Chondrocyte (in vitro differentiated cells): ENCODE data around the gene ANTXR2. TPM values are rescaled to one million over a fixed set of nuclear protein-coding genes. Genes with fewer than 3 reads are reported as not detected.

Experiments used
- DNase-seq: peaks from one replicate; pipeline ENCODE4 v3.0.0; 2021; ENCODE audit warnings: mixed read lengths, low spot score
- H3K27ac Mint-ChIP-seq: one replicate; pipeline ENCODE4 v1.8.0; 2021; ENCODE audit warnings: mild to moderate bottlenecking, moderate library complexity, mixed read lengths; ENCODE audit not compliant: unreplicated experiment
- H3K27me3 Mint-ChIP-seq: 2 replicates; pipeline ENCODE4 v1.8.0; 2021; ENCODE audit warnings: low read depth, mixed read lengths
- H3K36me3 Mint-ChIP-seq: 2 replicates; pipeline ENCODE4 v1.8.0; 2021; ENCODE audit warnings: low read depth, mixed read lengths
- H3K4me1 Mint-ChIP-seq: 2 replicates; pipeline ENCODE4 v1.8.0; 2021; ENCODE audit warnings: low read depth, mild to moderate bottlenecking, mixed read lengths
- H3K4me3 Mint-ChIP-seq: one replicate; pipeline ENCODE4 v1.8.0; 2021; ENCODE audit warnings: mild to moderate bottlenecking, moderate library complexity, mixed read lengths; ENCODE audit not compliant: unreplicated experiment
- H3K9me3 Mint-ChIP-seq: 2 replicates; pipeline ENCODE4 v1.8.0; 2021; ENCODE audit warnings: low read depth, mixed read lengths
- total RNA-seq: library from RNA; stranded (reverse); gene quantifications from 3 replicates; pipeline ENCODE4 v1.2.1, GENCODE V29; 2021
- TF ChIP-seq, protein P1 (sequence below): fragments of 200-600 bp; sonication (generic); IDR thresholded peaks from 2 replicates; pipeline ENCODE4 v1.5.0; 2021; ENCODE audit warnings: antibody characterized with exemption, mild to moderate bottlenecking, moderate library complexity

Gene ANTXR2
- total RNA-seq, 1 donor from 2014 or later = 32.1 TPM

DNA sequence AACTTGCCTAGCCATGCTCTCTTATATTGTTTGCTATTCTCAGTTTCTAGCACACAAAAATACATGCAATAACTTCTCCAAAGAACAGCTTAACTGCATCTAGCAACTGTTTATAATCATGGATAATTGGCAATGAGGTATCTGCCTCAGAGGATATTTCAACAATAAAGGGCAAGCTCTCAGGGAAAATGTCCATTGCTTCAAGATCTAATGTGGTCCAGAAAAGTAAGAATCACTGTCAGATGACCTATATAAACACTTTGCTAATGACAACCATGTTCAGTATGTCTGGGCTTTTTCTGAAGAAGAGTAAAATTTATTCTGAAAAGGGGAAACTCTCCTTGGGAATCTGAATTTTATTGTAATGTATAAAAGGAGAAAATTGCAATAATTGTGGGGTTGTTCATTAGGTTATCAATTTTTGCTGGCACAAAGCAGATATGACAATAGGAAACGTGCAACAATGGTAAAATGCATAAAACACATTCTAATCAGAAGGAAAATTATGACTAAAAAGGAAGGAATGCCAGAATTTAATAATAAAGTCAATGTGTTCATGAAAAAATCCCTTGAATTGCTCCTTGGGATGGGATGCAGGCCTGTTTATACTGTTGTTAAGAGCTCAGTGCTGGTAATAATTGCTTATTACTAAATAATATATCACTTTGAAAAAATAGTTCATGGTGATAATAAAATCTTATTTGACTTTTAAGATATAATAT, 90.3 kb downstream of the ANTXR2 start:
- TF ChIP-seq, protein P1, sequence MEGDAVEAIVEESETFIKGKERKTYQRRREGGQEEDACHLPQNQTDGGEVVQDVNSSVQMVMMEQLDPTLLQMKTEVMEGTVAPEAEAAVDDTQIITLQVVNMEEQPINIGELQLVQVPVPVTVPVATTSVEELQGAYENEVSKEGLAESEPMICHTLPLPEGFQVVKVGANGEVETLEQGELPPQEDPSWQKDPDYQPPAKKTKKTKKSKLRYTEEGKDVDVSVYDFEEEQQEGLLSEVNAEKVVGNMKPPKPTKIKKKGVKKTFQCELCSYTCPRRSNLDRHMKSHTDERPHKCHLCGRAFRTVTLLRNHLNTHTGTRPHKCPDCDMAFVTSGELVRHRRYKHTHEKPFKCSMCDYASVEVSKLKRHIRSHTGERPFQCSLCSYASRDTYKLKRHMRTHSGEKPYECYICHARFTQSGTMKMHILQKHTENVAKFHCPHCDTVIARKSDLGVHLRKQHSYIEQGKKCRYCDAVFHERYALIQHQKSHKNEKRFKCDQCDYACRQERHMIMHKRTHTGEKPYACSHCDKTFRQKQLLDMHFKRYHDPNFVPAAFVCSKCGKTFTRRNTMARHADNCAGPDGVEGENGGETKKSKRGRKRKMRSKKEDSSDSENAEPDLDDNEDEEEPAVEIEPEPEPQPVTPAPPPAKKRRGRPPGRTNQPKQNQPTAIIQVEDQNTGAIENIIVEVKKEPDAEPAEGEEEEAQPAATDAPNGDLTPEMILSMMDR = no peak
- no peak overlapping the region for H3K4me3 Mint-ChIP-seq
- peaks cover 3% of the 10 kb centered on the region for H3K36me3 Mint-ChIP-seq
- H3K27ac Mint-ChIP-seq = no peak overlapping the region
- H3K27me3 Mint-ChIP-seq = no peaks in the 10 kb centered on the region
- no peaks in the 10 kb centered on the region for H3K9me3 Mint-ChIP-seq
- H3K4me1 Mint-ChIP-seq = no peaks in the 10 kb centered on the region
- DNase-seq = no peak

DNA sequence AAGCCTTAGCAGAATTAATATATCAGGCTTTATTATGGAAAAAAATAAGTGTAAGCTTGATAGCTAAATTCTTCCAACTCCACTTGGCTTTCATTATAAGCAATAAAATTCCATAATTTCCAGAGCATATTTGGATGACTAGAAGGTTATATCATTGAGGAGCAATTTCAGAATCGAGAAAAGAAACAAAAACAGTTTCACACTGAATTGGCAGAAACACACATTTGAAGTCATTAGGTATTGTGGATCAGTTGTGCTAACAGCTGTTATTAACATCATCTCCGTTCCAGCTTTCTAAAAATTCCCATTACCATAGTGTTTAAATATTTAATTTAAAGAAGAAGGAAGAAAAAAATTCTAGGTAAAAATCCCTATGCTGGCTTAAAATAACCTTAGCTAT, 92.6 kb downstream of the ANTXR2 start:
- Mint-ChIP-seq H3K4me1 (no peaks in the 10 kb centered on the region), H3K9me3 (no peaks in the 10 kb centered on the region), H3K4me3 (no peak overlapping the region), H3K27me3 (no peaks in the 10 kb centered on the region), H3K36me3 (peaks cover 10% of the 10 kb centered on the region), H3K27ac (no peak overlapping the region)
- TF ChIP-seq, protein P1 = no peak
- DNase-seq = no peak

DNA sequence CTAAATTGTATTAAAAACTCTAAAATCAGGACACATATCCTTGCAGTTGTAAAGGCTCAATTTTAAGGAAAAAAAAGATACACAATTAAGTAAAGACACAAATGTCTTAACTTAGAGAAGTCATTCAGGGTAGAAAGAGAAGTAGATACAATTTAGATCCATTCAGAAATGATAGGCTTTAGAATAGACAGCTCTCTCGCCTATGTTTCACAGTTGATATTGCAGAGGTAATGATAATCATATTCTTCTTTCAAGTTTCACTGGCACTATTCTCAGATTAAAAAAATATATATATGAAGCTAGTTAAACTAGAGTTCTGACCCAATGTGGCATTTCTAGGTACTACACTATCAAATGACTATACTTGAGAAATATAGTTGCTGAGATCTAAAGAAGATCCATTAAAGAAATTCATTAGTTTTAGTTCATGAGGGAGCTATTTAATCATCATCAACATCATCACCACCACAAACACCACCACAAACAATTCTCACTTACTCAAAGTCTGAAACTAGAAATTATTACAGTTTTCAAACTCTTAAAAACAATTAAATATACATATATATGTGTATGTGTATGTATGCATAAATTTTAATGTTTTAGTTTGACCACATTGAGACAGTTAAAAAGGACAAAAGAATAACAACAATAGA, 93.1 kb downstream of the ANTXR2 start:
- Mint-ChIP-seq H3K36me3 (peaks cover 11% of the 10 kb centered on the region), H3K4me3 (no peak overlapping the region), H3K9me3 (no peaks in the 10 kb centered on the region), H3K4me1 (no peaks in the 10 kb centered on the region), H3K27me3 (no peaks in the 10 kb centered on the region), H3K27ac (no peak overlapping the region)
- no peak for DNase-seq
- TF ChIP-seq, protein P1 = no peak

DNA sequence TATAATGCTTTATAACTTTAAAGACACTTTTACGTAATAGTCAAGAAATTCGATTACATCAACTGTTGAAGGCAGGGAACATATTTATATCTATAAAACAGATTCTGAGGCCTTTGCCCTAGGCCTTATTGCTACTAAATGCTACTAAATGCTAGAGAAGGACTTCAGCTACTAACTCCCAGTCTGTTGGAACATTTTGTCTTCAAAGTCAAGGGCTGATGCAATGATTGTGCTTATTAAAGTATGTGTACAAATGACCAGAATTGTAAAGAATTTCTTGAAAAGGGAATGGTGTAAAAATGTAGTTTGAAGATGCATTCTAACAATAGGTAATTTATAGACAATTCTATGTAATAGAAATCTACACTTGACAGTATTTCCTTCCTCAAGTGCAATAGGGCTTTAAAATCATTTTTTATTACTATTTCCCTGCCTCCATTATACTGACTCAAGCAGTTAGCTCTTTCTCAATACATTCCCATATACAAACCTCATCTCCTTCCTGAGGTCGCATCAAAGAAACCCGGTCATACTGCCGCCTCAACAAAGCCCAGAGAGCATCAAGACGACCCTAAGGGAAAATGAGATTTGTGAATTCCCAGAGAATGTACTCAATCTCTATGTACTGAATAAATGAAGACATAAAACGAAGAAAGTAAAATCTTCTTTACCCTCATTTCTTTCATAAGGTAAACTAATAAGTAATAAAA, 95.7 kb downstream of the ANTXR2 start:
- Mint-ChIP-seq H3K9me3 (no peaks in the 10 kb centered on the region), H3K4me3 (no peak overlapping the region), H3K36me3 (peaks cover 13% of the 10 kb centered on the region), H3K27me3 (no peaks in the 10 kb centered on the region), H3K27ac (no peak overlapping the region), H3K4me1 (no peaks in the 10 kb centered on the region)
- no peak for DNase-seq
- TF ChIP-seq, protein P1 = no peak

DNA sequence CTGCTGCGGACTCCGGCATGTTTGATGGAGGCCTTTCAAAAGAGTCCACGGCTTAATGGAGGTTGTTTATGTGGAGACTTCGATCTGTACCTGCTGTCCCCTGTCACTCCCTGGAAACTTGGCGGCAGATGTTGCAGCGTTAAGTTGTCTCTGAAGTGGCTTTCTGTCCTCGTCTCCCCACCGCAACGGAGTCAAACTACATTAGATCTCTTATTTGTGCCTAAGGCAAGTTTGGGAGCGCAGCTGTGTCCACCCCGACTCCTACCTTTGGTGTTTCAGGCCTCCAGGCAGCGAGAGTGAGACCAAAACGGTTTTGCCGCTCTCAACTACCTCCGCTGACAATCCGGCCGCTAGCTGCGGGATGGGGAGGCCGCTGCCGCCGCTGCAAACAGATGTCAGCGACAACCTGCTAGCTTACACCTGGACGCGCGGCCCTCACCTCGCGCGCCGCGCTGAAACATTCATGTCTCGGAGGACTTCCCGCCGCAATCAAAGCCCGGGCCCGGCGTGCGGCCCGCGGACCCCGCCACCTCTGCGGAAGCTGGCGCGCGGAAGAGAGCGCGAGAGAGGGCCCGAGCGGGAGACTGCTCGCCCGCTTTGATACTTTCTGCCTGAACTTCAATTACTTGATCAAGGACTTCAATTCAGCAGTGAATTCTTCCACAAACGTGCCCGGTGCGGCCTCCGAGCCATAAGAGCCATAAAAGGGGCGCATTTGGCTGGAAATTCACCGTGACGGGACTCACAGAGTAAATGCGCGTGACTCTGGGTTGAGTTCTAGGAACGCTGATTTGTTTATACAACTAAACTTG, 108.4 kb downstream of the ANTXR2 start:
- Mint-ChIP-seq H3K36me3 (peaks cover 6% of the 10 kb centered on the region), H3K9me3 (no peaks in the 10 kb centered on the region), H3K4me3 (peak overlapping the region; percentile 64), H3K27ac (no peak overlapping the region), H3K27me3 (peaks cover 3% of the 10 kb centered on the region), H3K4me1 (no peaks in the 10 kb centered on the region)
- TF ChIP-seq, protein P1 = no peak
- DNase-seq = peak; percentile 63
